Epithelial cell of prostate (primary cell): ENCODE measurements around the gene MAMDC2.

Source experiments
- DNase-seq: peaks from one replicate; pipeline ENCODE4 v3.0.0-alpha.2; 2011; ENCODE audit warnings: low read depth, low spot score
- H3K27ac ChIP-seq: fragments of 450-650 bp; 2 replicates; pipeline ENCODE4 v1.5.1; 2017; ENCODE audit warnings: mild to moderate bottlenecking

MAMDC2 gene, protein sequence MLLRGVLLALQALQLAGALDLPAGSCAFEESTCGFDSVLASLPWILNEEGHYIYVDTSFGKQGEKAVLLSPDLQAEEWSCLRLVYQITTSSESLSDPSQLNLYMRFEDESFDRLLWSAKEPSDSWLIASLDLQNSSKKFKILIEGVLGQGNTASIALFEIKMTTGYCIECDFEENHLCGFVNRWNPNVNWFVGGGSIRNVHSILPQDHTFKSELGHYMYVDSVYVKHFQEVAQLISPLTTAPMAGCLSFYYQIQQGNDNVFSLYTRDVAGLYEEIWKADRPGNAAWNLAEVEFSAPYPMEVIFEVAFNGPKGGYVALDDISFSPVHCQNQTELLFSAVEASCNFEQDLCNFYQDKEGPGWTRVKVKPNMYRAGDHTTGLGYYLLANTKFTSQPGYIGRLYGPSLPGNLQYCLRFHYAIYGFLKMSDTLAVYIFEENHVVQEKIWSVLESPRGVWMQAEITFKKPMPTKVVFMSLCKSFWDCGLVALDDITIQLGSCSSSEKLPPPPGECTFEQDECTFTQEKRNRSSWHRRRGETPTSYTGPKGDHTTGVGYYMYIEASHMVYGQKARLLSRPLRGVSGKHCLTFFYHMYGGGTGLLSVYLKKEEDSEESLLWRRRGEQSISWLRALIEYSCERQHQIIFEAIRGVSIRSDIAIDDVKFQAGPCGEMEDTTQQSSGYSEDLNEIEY

DNA sequence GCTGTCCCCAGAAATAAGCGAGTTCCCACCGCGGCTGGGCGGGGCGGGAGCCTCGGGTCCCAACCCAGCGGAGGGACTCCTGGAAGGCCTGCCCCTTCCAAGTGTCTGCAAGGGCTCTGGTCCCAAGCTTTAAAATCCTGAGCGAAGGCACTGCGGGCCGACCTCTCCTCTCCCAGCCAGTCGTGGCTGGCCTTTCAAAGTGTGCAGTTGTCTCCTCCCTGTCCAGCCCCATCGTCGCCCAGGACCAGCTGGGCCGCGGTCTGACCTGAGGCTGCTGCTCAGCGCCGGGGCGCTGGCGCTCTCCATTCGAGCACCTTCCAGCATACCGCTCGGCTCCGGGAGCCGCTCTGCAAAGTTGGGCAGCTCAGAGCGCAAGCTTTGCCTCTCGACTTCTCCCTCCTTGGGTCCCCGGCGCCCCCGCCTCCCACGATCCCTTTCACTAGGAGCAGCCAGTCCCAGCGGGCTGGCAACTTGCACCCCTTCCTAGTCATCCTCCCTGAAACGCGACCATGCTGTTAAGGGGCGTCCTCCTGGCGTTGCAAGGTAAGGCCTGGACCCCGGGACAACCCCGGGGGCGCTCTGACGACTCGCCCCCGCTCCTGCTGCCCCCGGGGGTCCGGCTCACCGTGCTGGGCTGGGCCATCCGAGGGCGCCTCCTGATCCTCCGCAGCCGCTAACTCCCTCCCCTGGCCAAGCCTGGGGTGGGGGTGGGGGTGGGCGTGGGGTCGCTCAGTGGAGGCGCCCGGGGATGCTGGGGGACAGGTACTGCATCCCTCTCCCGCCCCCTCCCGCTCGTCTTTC is at the start of gene MAMDC2:
Gene MAMDC2, plus strand, starts transcription at position 160 of the 801 bp plus-strand sequence. Its CDS starts 350 bp downstream, at position 510.
- no peak for DNase-seq
- peak within 1 kb of the TSS; percentile 5 for H3K27ac ChIP-seq

DNA sequence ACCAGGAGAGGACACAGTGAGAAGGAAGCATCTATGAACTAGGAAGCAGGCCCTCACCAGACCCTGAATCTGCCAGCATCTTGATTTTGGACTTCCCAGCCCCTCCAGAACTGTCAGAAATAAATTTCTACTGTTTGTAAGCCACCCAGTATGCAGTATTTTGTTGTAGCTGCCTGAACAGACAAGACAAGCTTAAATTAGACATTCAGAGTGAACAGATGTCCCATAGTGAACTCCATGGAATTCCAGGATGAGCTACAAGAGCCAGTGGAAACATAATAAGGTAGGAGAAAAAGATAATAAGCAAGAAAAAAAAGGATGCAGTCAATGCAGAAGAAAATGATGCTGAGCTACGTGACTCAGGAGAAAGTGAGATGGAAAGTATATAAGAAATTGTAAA is 47.8 kb upstream of the MAMDC2 start:
- no peak for DNase-seq
- H3K27ac ChIP-seq, result no peak overlapping the region

DNA sequence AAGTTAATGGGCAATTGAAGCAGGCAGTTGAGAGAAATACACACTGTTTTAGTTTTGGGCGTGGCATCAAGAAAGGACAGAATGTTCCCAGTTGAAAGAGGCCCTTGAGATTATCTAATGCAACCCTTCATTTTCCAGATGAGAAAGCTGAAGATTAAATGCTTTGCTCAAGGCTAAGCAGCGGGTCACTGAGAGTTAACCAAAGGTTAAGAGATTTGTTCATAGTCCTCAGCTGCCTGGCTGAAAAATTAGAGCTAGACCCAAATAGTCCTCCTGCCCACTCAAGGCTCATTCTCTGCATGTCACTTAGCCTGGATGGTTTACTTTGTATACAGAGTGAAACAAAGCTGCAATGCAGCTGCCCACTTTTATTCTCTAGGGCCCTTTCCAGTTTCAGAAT is 46.7 kb upstream of the MAMDC2 start:
- no peak overlapping the region for H3K27ac ChIP-seq

DNA sequence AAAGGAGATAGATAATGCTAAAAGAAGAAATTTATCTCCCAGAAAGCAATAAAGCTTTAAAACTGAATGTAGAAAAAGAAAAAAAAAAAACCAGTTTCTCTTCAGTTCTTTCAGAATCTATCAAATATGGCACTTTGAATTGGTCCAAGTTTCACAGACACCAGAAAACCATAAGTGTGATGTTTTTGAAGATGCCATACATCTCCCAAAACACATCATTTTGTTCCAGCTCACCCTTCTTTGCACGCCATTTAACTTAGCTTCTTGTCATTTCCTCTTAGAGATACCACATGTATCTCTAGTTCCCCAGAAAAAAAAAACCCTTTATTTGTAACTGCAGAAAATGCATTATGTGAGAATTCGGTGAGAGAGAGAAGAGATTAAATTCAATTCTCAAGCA is 46.1 kb upstream of the MAMDC2 start:
- DNase-seq, result no peak
- H3K27ac ChIP-seq, result no peak overlapping the region

More for the DNA sequence above, 46.7 kb upstream of the MAMDC2 start:
- no peak for DNase-seq

DNA sequence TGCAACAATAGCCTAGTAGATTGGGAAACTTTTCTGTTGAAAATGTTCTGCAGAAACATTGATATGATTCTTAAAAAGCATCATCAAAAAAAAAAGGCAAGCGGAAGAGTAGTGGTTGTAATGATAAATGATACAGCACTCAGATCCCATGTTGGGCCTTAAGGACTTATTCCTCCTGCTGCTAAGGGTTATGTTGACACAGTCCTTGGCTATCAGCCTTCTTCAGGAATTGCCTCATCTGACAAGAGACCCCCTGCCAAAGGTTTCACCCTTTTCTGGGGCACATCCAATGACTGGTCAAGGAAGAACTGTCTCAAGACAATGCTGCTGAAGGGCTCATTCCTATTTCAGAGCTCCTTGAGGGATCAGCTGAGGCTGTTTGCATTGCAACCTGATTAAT is 44.3 kb upstream of the MAMDC2 start:
- DNase-seq, result no peak

DNA sequence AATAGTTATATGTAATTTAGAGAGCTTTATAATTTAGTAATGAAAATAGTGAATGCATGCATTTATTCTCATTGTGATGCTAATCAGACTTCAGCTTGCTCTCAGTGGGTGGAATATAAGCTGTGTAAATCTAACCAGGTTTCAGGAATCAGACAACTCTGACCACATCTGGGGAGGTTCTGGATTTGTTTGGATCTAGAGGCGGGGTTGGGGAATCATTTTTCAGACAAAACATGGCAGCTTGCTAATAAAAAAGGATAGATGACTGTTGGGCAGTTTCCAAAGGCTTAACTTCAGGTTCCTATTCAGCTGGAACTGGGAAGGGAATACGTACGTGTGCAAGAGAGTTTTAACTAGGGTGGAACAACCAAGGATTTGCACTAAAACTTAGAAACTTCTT is 43.2 kb upstream of the MAMDC2 start:
- no peak overlapping the region for H3K27ac ChIP-seq
- no peak for DNase-seq

More for the DNA sequence above, 44.3 kb upstream of the MAMDC2 start:
- no peak overlapping the region for H3K27ac ChIP-seq

DNA sequence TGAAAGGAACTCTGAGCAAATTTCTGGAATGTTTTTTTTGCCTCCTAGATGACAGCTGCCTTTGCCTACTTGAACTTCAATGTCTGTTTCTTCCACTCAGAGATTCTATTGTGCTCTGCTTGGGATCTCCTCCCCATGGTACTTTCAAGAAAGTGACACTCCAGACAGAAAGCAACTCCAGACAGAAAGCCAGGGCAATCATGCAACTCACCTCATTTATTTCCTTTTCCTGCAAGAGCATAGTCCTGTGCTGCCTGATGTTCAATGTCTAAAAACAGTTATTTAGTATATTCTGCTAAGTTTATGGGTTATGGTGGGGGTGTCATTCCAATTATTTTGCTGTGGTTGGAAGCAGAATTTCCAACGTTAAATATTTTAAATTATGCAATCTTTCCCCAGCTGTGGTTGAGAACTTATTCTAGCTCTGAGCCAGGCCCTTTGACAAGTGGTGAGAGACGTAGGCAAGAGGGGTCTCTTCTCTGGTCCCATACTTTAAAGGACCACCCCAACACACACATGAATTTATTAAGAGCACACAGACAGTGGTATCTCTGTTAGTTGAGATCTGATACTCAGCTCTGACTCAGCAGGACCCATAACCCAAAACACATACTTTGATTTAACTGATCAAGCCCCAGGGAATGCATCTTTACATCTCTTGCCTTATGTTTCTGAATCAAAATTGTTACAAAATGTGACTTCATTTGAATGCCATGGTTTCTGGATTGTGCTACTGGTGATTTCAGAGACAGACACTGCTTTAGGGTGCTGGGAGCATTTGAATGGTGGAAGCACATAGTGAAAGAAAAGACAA is 39.5 kb upstream of the MAMDC2 start:
- no peak overlapping the region for H3K27ac ChIP-seq

DNA sequence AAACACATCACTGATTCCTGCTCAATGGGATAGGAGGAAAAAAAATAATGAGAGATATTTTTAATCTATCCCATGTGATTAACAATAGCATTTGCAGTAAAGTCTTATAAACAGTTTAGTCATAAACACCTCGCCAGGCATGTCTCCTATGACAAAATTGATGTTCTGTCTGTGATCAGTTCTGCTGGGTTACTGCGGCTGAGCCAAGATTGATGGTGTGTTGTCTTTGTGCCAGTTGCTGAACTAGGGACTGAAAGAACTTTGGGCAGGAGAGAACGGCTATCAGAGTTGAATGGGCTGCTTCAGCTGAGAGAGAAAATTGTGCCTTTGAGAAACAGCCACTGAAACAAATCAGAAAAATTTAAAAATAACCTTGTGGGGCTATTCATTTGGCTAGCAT is 37.3 kb upstream of the MAMDC2 start:
- DNase-seq, result no peak
- no peak overlapping the region for H3K27ac ChIP-seq

More for the DNA sequence above, 39.5 kb upstream of the MAMDC2 start:
- DNase-seq, result no peak

DNA sequence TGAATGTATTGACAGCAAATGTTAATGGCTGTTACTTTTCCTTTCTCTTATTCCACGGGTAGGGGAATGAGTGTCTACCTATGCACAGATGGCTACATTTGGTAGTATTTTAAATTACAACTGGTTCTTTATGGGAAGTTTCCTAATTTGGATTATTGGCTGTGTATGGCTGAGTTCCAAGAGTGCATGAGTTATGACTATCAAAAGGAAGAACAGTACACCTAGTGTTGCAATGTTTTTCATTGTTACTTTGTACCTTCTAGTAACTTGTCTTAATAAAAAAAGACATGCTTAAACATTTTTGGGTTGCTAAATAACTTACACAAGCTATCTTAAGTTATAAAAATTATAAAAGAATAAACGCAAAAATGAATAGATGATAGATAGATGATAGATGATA is 35.8 kb upstream of the MAMDC2 start:
- no peak for DNase-seq
- H3K27ac ChIP-seq, result no peak overlapping the region

DNA sequence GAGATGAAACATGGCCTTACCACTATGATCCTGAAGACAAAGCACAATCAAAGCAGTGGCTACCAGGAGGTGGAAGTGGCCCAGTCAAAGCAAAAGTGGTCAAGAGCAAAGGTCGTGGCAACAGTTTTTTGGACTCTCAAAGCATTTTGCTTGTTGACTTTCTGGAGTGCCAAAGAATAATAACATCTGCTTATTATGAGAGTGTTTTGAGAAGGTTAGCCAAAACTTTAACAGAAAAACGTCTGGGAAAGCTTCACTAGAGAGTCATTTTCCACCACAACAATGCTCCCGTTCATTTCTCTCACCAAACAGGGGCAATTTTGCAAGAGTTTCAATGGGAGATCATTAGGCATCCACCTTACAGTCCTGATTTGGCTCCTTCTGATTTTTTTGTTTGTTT is 33.6 kb upstream of the MAMDC2 start:
- H3K27ac ChIP-seq, result no peak overlapping the region
- DNase-seq, result no peak

DNA sequence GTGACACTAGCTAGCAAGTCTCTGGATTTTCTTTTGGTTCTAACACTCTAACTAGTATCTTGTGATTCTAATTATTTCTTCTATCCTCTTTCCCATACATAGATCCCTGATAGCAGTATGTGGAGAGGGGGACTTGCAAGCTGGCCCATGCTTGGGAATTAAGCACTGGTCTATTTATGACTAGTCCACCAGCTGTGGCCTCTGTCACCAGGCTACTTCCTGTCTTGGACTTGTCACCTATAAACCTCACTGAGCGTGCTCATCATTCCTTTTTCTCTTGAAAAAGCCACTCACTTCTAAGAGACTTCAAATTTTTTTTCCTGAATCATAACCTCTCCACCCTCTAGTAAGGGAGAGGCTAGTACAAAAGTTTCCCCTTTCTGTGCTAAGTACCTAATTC is 32.3 kb upstream of the MAMDC2 start:
- no peak overlapping the region for H3K27ac ChIP-seq
- no peak for DNase-seq

DNA sequence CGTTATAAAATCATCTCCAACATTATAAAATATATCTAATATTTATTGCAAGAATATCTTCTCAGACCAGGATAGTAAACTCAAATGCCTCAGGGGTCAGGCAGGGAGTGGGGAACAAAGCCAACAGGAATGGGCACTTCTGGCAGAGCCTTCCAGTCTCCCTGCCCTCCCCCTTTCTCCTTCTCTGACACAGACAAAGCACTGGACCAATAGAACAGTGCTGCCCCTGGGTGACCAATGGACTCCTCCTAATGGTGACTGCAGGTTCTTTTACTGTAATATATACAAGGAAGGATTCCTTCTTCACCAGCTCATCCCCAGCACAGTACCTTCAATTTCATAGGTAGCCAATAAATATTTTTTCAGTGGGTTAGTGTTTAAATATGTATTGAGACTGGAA is 31.1 kb upstream of the MAMDC2 start:
- no peak overlapping the region for H3K27ac ChIP-seq
- DNase-seq, result no peak

DNA sequence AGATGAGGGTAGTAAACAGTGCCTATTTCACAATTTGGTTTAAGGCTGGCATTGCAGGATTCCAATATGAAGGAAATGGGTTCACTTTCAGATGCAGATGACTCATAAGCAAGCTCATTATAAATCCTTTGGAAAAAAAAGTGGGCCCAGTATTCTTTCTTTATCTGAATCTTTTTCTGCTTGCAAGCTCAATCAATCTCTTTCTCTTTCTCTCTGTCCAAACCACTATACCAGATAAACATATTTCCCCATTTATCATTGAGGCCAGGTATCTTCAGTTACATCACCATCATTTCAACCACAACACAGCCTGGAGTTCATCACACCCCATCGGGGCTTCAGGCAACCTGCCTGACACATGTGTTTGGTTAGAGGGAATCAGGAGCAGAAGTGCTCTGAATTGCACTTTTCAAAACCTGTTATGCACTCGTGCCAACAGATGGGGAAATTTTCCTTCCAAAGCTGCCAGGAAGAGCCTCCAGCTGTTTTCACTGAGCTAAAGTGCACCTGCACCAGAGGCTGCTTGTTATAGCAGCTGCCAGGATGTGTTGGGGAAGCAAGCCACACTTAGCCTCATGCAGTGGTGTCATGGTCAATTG is 30.0 kb upstream of the MAMDC2 start:
- no peak for DNase-seq
- H3K27ac ChIP-seq, result peak overlapping the region; percentile 30

DNA sequence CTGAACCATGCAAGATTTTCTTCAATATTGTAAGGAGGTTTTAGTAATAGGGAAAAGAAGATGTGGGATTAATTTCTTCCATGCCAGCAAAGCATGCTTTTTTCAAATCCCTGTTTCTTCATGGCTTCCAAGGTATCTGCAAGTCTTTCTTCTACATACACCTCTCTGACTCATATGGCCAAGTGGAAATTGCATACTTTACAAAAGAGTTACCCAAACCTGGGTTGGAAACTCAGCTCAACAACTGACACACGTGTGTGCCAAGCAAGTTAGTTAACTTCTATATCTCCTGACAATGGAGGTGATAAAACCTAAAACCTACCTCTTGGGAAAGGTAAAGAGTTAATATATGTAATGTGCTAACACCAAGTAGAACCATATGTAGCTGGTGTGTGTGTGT is 28.5 kb upstream of the MAMDC2 start:
- H3K27ac ChIP-seq, result no peak overlapping the region
- no peak for DNase-seq

DNA sequence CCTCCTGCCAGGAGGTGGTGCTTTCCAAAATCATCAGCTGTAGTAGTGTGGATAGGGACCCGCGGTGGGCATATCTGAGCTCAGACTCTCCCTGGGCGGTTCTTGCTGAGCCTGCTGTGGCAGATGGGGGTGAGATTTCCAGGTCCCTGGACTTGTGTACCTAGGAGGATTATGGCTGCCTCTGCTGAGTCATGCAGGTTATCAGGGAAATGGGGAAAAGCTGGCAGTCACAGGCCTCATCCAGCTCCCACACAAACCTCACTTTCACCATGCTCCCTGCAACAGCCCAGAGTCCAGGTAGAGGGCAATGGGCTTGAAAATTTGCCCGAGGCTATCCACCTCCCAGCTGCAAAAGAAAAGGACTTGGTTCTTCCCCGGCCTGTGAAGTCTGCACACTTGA is 23.4 kb upstream of the MAMDC2 start:
- H3K27ac ChIP-seq, result peak overlapping the region; percentile 79
- DNase-seq, result no peak

DNA sequence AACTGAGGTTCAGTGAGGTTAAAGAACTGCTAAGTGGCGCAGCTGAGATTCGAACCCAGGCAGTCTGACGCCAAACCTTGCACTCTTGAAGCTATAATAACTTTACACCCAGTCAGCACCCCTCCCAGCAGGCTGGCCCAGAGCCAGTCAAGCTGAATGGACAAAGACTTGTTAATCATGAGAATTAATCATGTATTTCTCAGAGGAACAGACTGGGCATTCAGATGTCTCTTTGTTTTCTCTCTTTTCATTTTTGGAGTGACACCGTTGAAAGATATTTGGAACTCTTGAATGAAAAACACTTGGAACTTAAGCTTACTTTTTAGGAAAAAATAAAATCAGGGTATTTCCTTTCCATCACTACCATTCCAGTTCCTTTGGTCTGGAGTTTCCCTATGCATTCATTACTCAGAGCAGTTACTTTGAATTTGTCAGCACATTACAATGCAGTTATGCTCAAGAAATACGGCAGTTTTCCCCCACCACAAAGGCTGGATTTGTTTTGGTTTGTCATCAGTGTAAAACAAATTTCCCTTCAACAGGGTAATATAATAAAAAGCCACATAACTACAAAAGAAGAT is 22.6 kb upstream of the MAMDC2 start:
- peak overlapping the region; percentile 79 for H3K27ac ChIP-seq
- DNase-seq, result peak; percentile 83

DNA sequence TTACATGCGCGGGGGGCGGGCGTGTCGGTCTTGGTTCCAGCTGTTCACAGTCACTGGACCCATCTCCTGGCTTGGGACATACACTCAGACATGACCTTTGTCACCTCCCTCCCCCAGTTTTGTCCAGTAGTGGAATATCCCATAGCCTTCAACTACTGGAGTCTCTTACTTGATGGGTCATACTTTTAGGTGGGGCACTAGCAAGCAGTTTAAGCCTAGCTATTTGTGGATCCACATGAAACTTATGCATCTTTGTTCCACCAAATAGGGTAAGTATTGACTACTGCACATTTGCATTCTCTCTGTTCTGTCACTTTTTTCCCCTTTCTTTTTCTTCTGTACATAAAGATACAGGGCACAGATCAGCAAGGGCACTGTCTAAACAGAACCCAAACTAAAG is 15.4 kb upstream of the MAMDC2 start:
- DNase-seq, result no peak
- H3K27ac ChIP-seq, result no peak overlapping the region

DNA sequence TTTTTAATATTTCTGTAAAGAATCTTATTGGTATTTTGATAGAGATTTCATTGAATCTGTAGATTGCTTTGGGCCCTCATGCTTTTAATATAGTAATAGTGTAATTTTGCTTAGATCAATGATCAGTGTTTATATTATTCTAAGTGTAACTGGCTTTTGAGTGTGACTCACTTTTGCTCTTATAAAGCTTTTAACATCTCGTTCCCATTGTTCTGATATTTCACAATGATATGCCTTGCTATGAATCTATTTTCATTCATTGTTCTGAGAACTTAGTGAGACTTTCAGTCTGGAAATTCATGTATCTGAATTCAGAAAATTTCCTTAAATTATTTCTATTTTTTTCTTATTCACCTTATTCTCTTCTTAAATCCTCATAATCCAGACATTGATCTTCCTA is 13.5 kb upstream of the MAMDC2 start:
- peak overlapping the region; percentile 50 for H3K27ac ChIP-seq
- no peak for DNase-seq

DNA sequence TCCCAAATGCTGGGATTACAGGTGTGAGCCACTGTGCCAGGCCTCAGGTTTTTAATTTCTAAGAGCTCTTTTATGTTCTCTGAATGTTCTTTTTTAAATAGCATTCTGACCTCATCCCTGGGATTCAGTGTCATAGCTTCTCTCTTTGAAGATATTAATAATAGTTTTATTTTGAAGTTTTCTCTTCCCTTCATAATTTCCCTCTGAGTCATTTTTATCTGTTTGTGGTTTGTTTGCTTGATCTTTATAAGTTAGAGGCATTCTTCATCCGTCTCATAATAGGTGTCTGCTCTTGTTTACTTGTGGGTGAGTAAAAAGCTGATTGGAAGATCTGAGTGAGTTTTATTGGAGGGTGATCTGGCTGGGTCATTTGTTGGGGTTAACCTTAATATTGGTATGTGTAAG is 12.5 kb upstream of the MAMDC2 start:
- DNase-seq, result no peak
- peak overlapping the region; percentile 50 for H3K27ac ChIP-seq
